Natural killer cell (primary cell): Measurements from ENCODE around the gene HBP1. TPM values are rescaled to one million over a fixed set of nuclear protein-coding genes. Genes with fewer than 3 reads are reported as not detected.

Experiments
- ATAC-seq, 3 donors: fragments of 150-1000 bp in 2 of 3; fragments of 200-7000 bp in 1 of 3; cut with Tn5 transposase; 1 replicate in 1 of 3; 2 replicates in 2 of 3; pipeline ENCODE4 v1.10.0; 2021; ENCODE audit warnings: mild to moderate bottlenecking in 2 of 3, moderate library complexity in 2 of 3
- DNase-seq, 2 donors: peaks; one replicate each; pipeline versions ENCODE4 v3.0.0 to v3.0.0-alpha.2; 2013 to 2021; ENCODE audit warnings: mixed read lengths in 1 of 2
- H3K27ac ChIP-seq: one replicate; pipeline ENCODE4 v1.5.1; 2013; ENCODE audit warnings: mild to moderate bottlenecking, low read length
- H3K27me3 ChIP-seq: one replicate; pipeline ENCODE4 v1.6.1; 2013; ENCODE audit warnings: low read length; ENCODE audit not compliant: control insufficient read depth, insufficient read depth
- H3K36me3 ChIP-seq: one replicate; pipeline ENCODE4 v1.6.1; 2013; ENCODE audit warnings: low read length; ENCODE audit not compliant: control insufficient read depth, insufficient read depth
- H3K4me1 ChIP-seq: one replicate; pipeline ENCODE4 v1.6.1; 2013; ENCODE audit warnings: low read length; ENCODE audit not compliant: control insufficient read depth, insufficient read depth
- H3K4me3 ChIP-seq: one replicate; pipeline ENCODE4 v1.5.1; 2013; ENCODE audit warnings: low read length
- H3K9me3 ChIP-seq: one replicate; pipeline ENCODE4 v1.6.1; 2013; ENCODE audit warnings: low read length; ENCODE audit not compliant: control insufficient read depth, insufficient read depth
- H3K27ac Mint-ChIP-seq, 2 donors: one replicate each; pipeline ENCODE4 v1.8.0; 2022; ENCODE audit warnings: mild to moderate bottlenecking in 2 of 2, mixed read lengths in 2 of 2, moderate library complexity in 1 of 2
- H3K27me3 Mint-ChIP-seq, 2 donors: one replicate each; pipeline ENCODE4 v1.8.0; 2022; ENCODE audit warnings: low read depth in 2 of 2, mixed read lengths in 2 of 2
- H3K36me3 Mint-ChIP-seq: one replicate; pipeline ENCODE4 v1.8.0; 2022; ENCODE audit warnings: mixed read lengths
- H3K4me1 Mint-ChIP-seq, 2 donors: one replicate each; pipeline ENCODE4 v1.8.0; 2022; ENCODE audit warnings: mixed read lengths in 2 of 2
- H3K4me3 Mint-ChIP-seq: one replicate; pipeline ENCODE4 v1.8.0; 2022; ENCODE audit warnings: mild to moderate bottlenecking, moderate library complexity, mixed read lengths
- H3K9me3 Mint-ChIP-seq, 2 donors: one replicate each; pipeline ENCODE4 v1.8.0; 2022; ENCODE audit warnings: mixed read lengths in 2 of 2
- WGBS: methylation state at CpG from one replicate; pipeline ENCODE4 v1.1.7; 2013; ENCODE audit warnings: missing lambda C conversion rate; ENCODE audit not compliant: insufficient coverage; 5-methylcytosine and 5-hydroxymethylcytosine counted together
- intact Hi-C: fragments of 100-400 bp; cut with micrococcal nuclease; formaldehyde crosslinking; loops from one replicate; pipeline ENCODE4 v1.14.2; 2022
- total RNA-seq, 4 donors: library from RNA; stranded (reverse); fragments of 120-200 nt in 1 of 4; gene quantifications; one replicate each; pipeline versions ENCODE4 v1.2.3 to v1.2.4, GENCODE V29; 2013 to 2022
- TF ChIP-seq, protein P1 (sequence below): fragments of 200-600 bp; IDR thresholded peaks from one replicate; pipeline ENCODE4 v1.8.0; 2022; ENCODE audit warnings: antibody characterized with exemption

HBP1 gene
- total RNA-seq, 3 donors from 2014 or later (not counting 1 experiment from before 2014, with no cell fraction given): 186 to 249 (median 243) TPM

DNA sequence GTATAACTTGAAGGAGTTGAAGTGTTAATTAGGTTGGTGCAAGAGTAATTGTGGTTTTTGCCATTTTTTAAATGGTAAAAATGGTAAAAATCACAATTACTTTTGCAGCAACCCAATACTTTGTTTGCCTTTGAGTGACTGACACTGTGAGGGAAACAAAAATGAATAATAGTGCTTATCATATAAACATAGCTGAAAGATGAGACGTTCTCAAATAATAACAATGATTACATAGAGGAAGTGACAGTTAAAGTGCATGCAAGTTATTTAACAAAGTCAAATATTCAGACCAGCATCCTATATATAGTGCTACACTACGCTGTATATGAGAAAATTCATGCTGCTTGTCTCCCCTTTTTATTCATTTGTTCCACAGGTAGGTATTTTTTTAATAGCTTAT lies 4.7 kb upstream of the HBP1 start:
- peaks cover 4% of the 10 kb centered on the region in 2 donors for H3K27me3 Mint-ChIP-seq
- peaks cover 15 to 20% of the 10 kb centered on the region in 2 donors for H3K4me1 Mint-ChIP-seq
- no peaks in the 10 kb centered on the region for H3K9me3 ChIP-seq
- H3K27me3 ChIP-seq: no peaks in the 10 kb centered on the region
- H3K4me1 ChIP-seq: no peaks in the 10 kb centered on the region
- ATAC-seq: no peak
- intact Hi-C loops: no loop called here
- H3K36me3 Mint-ChIP-seq: no peaks in the 10 kb centered on the region
- no peaks in the 10 kb centered on the region for H3K9me3 Mint-ChIP-seq
- WGBS: no CpG with 5 or more reads among the region's 2 CpGs
- no peak overlapping the region for H3K27ac Mint-ChIP-seq
- no peaks in the 10 kb centered on the region for H3K36me3 ChIP-seq
- no peak overlapping the region for H3K27ac ChIP-seq
- no peak overlapping the region for H3K4me3 ChIP-seq
- TF ChIP-seq, protein P1, sequence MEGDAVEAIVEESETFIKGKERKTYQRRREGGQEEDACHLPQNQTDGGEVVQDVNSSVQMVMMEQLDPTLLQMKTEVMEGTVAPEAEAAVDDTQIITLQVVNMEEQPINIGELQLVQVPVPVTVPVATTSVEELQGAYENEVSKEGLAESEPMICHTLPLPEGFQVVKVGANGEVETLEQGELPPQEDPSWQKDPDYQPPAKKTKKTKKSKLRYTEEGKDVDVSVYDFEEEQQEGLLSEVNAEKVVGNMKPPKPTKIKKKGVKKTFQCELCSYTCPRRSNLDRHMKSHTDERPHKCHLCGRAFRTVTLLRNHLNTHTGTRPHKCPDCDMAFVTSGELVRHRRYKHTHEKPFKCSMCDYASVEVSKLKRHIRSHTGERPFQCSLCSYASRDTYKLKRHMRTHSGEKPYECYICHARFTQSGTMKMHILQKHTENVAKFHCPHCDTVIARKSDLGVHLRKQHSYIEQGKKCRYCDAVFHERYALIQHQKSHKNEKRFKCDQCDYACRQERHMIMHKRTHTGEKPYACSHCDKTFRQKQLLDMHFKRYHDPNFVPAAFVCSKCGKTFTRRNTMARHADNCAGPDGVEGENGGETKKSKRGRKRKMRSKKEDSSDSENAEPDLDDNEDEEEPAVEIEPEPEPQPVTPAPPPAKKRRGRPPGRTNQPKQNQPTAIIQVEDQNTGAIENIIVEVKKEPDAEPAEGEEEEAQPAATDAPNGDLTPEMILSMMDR: no peak
- H3K4me3 Mint-ChIP-seq: no peak overlapping the region
- no peak for DNase-seq

DNA sequence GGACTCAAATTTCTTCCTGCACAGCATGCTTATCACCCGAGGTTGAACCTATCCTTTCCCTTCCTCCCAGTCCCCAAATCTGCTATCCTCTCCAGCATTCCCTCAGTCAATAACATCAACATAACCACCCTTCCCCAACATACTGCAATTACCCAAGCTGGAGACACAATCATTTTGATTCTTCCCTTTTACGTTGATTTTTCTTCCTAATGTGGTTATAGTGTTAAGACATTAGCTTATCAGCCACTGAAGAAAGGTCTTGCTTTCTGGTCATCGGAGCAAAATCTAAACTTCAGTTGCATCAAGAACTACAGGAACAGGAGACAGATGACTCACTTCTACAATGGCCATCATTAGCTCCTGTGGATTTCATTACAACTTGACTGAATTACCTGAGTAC lies 3.5 kb upstream of the HBP1 start:
- 80% methylated on average over 3 of the region's 3 CpGs for WGBS

DNA sequence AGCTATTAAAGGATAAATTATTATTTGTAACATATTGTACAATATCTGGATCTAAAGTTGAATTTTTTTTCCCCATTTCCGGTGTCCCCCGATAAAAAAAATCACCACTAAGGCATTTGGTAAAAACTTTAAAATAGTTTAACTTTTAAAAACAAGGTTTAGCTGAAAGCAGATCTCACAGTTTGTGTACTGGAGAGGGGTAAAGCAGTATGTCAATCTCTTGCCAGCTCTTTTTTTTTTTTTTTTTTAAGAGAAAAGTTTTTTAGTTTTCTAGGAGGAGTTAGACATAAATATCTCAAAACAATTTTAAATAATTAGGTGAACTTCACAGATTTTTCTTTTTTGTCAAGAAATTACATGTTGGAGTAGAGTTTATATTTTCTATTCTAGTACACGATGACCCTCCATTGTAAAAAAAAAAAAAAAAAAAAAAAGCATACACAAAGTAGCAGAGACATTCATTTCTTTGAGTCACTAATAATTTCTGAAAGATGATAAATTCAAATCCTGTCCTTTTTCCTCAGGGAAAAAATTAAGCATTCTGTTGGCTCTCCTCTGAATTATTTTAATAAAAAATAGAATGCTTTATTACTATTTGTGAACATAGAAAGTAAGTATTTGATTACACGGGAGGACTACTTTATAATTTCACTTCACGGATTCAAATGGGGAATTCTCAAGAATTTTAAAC lies 1.9 kb upstream of the HBP1 start:
- peak overlapping the region; percentile 95 for H3K4me3 Mint-ChIP-seq
- no peaks in the 10 kb centered on the region for H3K9me3 ChIP-seq
- ATAC-seq (no peak), DNase-seq (no peak)
- H3K9me3 Mint-ChIP-seq: no peaks in the 10 kb centered on the region
- H3K4me1 ChIP-seq: peaks cover 8% of the 10 kb centered on the region
- WGBS: no CpG with 5 or more reads among the region's 5 CpGs
- TF ChIP-seq, protein P1: no peak
- H3K27ac Mint-ChIP-seq: peak overlapping the region; percentile 99 to 100
- H3K4me1 Mint-ChIP-seq: peaks cover 28 to 40% of the 10 kb centered on the region in 2 donors
- peak overlapping the region; percentile 45 for H3K4me3 ChIP-seq
- no peaks in the 10 kb centered on the region for H3K36me3 Mint-ChIP-seq
- no peaks in the 10 kb centered on the region for H3K27me3 ChIP-seq
- no peaks in the 10 kb centered on the region for H3K36me3 ChIP-seq
- H3K27me3 Mint-ChIP-seq: peaks cover 4% of the 10 kb centered on the region in 2 donors
- peak overlapping the region; percentile 90 for H3K27ac ChIP-seq
- intact Hi-C loops: loop anchor here (5.0 kb wide), 2 partner anchors 505 to 725 kb away; partner anchors contain the start of genes CCDC71L and DLD

More for the DNA sequence above, 3.5 kb upstream of the HBP1 start:
- DNase-seq: no peak
- no peaks in the 10 kb centered on the region for H3K27me3 ChIP-seq
- H3K27ac ChIP-seq: no peak overlapping the region
- Mint-ChIP-seq H3K4me1 (peaks cover 23 to 29% of the 10 kb centered on the region in 2 donors), H3K27ac (no peak overlapping the region), H3K9me3 (no peaks in the 10 kb centered on the region), H3K36me3 (no peaks in the 10 kb centered on the region), H3K27me3 (peaks cover 4% of the 10 kb centered on the region in 2 donors), H3K4me3 (no peak overlapping the region)
- H3K4me3 ChIP-seq: no peak overlapping the region
- intact Hi-C loops: loop anchor here (5.0 kb wide), 2 partner anchors 503 to 727 kb away; partner anchors contain the start of genes CCDC71L and DLD
- no peaks in the 10 kb centered on the region for H3K9me3 ChIP-seq
- ATAC-seq: no peak
- no peaks in the 10 kb centered on the region for H3K4me1 ChIP-seq
- TF ChIP-seq, protein P1: no peak
- no peaks in the 10 kb centered on the region for H3K36me3 ChIP-seq
